Measurements from ENCODE around the gene ZNF841. TPM values are rescaled to one million over a fixed set of nuclear protein-coding genes. Genes with fewer than 3 reads are reported as not detected.
A peak's percentile ranks its signal among the peaks of the same experiment; 100 is the strongest.
"Not testable (repeated sequence)": the region's sequence is repeated elsewhere in the genome, so short reads cannot be mapped to it uniquely, and the experiment has no call there.

Gene ZNF841
- total and polyA plus RNA-seq, 2 of the 13 experiments (the other 11 are each of a cell fraction or from before 2014, with no cell fraction given), result 6.2 to 14.2 TPM

DNA sequence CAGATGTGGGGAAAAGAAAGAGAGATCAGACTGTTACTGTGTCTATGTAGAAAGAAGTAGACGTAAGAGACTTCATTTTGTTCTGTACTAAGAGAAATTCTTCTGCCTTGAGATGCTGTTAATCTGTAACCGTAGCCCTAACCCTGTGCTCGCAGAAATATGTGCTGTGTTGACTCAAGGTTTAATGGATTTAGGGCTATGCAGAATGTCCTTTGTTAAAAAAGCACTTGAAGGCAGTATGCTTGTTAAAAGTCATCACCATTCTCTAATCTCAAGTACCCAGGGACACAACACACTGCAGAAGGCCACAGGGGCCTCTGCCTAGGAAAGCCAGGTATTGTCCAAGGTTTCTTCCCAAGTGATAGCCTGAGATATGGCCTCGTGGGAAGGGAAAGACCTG, 71.1 kb downstream of the ZNF841 start (continued):
- TF ChIP-seq RARA (CRISPR knock-in tag; IDR thresholded peaks at IDR 0.05), result peak; percentile 38; the same call in 1 of the 2 replicates
- TF ChIP-seq TCF7 (IDR thresholded peaks at IDR 0.05; ENCODE audit: low read depth), result peak; percentile 53; the same call in 1 of the 2 replicates
- TF ChIP-seq, protein P1, sequence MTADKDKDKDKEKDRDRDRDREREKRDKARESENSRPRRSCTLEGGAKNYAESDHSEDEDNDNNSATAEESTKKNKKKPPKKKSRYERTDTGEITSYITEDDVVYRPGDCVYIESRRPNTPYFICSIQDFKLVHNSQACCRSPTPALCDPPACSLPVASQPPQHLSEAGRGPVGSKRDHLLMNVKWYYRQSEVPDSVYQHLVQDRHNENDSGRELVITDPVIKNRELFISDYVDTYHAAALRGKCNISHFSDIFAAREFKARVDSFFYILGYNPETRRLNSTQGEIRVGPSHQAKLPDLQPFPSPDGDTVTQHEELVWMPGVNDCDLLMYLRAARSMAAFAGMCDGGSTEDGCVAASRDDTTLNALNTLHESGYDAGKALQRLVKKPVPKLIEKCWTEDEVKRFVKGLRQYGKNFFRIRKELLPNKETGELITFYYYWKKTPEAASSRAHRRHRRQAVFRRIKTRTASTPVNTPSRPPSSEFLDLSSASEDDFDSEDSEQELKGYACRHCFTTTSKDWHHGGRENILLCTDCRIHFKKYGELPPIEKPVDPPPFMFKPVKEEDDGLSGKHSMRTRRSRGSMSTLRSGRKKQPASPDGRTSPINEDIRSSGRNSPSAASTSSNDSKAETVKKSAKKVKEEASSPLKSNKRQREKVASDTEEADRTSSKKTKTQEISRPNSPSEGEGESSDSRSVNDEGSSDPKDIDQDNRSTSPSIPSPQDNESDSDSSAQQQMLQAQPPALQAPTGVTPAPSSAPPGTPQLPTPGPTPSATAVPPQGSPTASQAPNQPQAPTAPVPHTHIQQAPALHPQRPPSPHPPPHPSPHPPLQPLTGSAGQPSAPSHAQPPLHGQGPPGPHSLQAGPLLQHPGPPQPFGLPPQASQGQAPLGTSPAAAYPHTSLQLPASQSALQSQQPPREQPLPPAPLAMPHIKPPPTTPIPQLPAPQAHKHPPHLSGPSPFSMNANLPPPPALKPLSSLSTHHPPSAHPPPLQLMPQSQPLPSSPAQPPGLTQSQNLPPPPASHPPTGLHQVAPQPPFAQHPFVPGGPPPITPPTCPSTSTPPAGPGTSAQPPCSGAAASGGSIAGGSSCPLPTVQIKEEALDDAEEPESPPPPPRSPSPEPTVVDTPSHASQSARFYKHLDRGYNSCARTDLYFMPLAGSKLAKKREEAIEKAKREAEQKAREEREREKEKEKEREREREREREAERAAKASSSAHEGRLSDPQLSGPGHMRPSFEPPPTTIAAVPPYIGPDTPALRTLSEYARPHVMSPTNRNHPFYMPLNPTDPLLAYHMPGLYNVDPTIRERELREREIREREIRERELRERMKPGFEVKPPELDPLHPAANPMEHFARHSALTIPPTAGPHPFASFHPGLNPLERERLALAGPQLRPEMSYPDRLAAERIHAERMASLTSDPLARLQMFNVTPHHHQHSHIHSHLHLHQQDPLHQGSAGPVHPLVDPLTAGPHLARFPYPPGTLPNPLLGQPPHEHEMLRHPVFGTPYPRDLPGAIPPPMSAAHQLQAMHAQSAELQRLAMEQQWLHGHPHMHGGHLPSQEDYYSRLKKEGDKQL (CRISPR knock-in tag; IDR thresholded peaks at IDR 0.05; ENCODE audit: low read depth), result peak; percentile 66; the same call in 1 of the 2 replicates
- TF ChIP-seq, protein P2, sequence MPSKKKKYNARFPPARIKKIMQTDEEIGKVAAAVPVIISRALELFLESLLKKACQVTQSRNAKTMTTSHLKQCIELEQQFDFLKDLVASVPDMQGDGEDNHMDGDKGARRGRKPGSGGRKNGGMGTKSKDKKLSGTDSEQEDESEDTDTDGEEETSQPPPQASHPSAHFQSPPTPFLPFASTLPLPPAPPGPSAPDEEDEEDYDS (CRISPR knock-in tag; IDR thresholded peaks at IDR 0.05), result 0 out of 2 replicates have a peak, but pooled peaks have one; percentile 25
- TF ChIP-seq, protein P3, sequence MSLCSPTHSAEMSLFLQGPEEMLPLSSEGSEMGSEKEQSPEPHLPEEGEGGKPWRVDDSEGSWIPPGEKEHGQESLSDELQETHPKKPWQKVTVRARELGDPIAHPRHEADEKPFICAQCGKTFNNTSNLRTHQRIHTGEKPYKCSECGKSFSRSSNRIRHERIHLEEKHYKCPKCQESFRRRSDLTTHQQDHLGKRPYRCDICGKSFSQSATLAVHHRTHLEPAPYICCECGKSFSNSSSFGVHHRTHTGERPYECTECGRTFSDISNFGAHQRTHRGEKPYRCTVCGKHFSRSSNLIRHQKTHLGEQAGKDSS (CRISPR knock-in tag; IDR thresholded peaks at IDR 0.05; ENCODE audit: borderline replicate concordance, low read depth), result 0 out of 2 replicates have a peak, but pooled peaks have one; percentile 28
- peak; percentile 36; the same call in 1 of the 2 replicates for TF ChIP-seq BCL6 (CRISPR knock-in tag; IDR thresholded peaks at IDR 0.05)
- TF ChIP-seq EP300 (IDR thresholded peaks at IDR 0.05; ENCODE audit: low read depth in 2 of 2, low read length in 2 of 2), result peak in 1 of 2 experiments; percentile 42; a peak in 1 of 4 replicates
- peak; percentile 50; the same call in 1 of the 2 replicates for TF ChIP-seq EP300 (CRISPR knock-in tag; IDR thresholded peaks at IDR 0.05; ENCODE audit: borderline replicate concordance)
- TF ChIP-seq, protein P4, sequence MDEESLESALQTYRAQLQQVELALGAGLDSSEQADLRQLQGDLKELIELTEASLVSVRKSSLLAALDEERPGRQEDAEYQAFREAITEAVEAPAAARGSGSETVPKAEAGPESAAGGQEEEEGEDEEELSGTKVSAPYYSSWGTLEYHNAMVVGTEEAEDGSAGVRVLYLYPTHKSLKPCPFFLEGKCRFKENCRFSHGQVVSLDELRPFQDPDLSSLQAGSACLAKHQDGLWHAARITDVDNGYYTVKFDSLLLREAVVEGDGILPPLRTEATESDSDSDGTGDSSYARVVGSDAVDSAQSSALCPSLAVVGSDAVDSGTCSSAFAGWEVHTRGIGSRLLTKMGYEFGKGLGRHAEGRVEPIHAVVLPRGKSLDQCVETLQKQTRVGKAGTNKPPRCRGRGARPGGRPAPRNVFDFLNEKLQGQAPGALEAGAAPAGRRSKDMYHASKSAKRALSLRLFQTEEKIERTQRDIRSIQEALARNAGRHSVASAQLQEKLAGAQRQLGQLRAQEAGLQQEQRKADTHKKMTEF (CRISPR knock-in tag; IDR thresholded peaks at IDR 0.05), result 0 out of 2 replicates have a peak, but pooled peaks have one; percentile 37
- TF ChIP-seq CREM (IDR thresholded peaks at IDR 0.05), result peak; percentile 30; the same call in 1 of the 2 replicates
- TF ChIP-seq CREM (CRISPR knock-in tag; IDR thresholded peaks at IDR 0.05), result not testable (repeated sequence)
- TF ChIP-seq, protein P5, sequence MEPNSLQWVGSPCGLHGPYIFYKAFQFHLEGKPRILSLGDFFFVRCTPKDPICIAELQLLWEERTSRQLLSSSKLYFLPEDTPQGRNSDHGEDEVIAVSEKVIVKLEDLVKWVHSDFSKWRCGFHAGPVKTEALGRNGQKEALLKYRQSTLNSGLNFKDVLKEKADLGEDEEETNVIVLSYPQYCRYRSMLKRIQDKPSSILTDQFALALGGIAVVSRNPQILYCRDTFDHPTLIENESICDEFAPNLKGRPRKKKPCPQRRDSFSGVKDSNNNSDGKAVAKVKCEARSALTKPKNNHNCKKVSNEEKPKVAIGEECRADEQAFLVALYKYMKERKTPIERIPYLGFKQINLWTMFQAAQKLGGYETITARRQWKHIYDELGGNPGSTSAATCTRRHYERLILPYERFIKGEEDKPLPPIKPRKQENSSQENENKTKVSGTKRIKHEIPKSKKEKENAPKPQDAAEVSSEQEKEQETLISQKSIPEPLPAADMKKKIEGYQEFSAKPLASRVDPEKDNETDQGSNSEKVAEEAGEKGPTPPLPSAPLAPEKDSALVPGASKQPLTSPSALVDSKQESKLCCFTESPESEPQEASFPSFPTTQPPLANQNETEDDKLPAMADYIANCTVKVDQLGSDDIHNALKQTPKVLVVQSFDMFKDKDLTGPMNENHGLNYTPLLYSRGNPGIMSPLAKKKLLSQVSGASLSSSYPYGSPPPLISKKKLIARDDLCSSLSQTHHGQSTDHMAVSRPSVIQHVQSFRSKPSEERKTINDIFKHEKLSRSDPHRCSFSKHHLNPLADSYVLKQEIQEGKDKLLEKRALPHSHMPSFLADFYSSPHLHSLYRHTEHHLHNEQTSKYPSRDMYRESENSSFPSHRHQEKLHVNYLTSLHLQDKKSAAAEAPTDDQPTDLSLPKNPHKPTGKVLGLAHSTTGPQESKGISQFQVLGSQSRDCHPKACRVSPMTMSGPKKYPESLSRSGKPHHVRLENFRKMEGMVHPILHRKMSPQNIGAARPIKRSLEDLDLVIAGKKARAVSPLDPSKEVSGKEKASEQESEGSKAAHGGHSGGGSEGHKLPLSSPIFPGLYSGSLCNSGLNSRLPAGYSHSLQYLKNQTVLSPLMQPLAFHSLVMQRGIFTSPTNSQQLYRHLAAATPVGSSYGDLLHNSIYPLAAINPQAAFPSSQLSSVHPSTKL (CRISPR knock-in tag; IDR thresholded peaks at IDR 0.05), result peak; percentile 84
- TF ChIP-seq MED1 (CRISPR knock-in tag; IDR thresholded peaks at IDR 0.05), result peak; percentile 32; the same call in 1 of the 2 replicates
- TF ChIP-seq, protein P6, sequence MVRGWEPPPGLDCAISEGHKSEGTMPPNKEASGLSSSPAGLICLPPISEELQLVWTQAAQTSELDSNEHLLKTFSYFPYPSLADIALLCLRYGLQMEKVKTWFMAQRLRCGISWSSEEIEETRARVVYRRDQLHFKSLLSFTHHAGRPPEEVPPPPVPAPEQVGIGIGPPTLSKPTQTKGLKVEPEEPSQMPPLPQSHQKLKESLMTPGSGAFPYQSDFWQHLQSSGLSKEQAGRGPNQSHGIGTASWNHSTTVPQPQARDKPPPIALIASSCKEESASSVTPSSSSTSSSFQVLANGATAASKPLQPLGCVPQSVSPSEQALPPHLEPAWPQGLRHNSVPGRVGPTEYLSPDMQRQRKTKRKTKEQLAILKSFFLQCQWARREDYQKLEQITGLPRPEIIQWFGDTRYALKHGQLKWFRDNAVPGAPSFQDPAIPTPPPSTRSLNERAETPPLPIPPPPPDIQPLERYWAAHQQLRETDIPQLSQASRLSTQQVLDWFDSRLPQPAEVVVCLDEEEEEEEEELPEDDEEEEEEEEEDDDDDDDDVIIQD (CRISPR knock-in tag; IDR thresholded peaks at IDR 0.05; ENCODE audit: low read depth), result peak; percentile 48; the same call in 1 of the 2 replicates

Measured in HepG2 (cell line).